ENCODE results near the gene KLRF2.

GRCh38 chr12:9936591-9936990 is 55.3 kb downstream of the KLRF2 start:
- TF ChIP-seq, protein P1, sequence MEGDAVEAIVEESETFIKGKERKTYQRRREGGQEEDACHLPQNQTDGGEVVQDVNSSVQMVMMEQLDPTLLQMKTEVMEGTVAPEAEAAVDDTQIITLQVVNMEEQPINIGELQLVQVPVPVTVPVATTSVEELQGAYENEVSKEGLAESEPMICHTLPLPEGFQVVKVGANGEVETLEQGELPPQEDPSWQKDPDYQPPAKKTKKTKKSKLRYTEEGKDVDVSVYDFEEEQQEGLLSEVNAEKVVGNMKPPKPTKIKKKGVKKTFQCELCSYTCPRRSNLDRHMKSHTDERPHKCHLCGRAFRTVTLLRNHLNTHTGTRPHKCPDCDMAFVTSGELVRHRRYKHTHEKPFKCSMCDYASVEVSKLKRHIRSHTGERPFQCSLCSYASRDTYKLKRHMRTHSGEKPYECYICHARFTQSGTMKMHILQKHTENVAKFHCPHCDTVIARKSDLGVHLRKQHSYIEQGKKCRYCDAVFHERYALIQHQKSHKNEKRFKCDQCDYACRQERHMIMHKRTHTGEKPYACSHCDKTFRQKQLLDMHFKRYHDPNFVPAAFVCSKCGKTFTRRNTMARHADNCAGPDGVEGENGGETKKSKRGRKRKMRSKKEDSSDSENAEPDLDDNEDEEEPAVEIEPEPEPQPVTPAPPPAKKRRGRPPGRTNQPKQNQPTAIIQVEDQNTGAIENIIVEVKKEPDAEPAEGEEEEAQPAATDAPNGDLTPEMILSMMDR (IDR thresholded peaks at IDR 0.05; ENCODE audit: insufficient read depth, low read length, poor library complexity, severe bottlenecking): no peak
- no peak for TF ChIP-seq EZH2phosphoT487 (conservative IDR thresholded peaks at IDR 0.05; ENCODE audit: low read length)
